Neural cell (in vitro differentiated cells): ENCODE measurements around the gene OTP. TPM values are rescaled to one million over a fixed set of nuclear protein-coding genes. Genes with fewer than 3 reads are reported as not detected.

Experiments
- H2AFZ ChIP-seq: fragments of 200-600, 300-800 bp; sonication (generic), shearing (Covaris generic); 2 replicates; pipeline ENCODE4 v1.6.0; 2014; ENCODE audit warnings: low read depth, mild to moderate bottlenecking, antibody characterized with exemption, low read length, moderate library complexity
- H3F3A ChIP-seq: fragments of 200-600 bp; shearing (Covaris generic); 2 replicates; pipeline ENCODE4 v1.6.1; 2016; ENCODE audit warnings: mild to moderate bottlenecking, moderate library complexity, mixed read lengths, antibody characterized with exemption, low read length; ENCODE audit not compliant: insufficient read depth, poor library complexity, severe bottlenecking
- H3K27ac ChIP-seq: fragments of 200-600, 300-800 bp; sonication (generic), shearing (Covaris generic); 2 replicates; pipeline ENCODE4 v1.5.1; 2014; ENCODE audit warnings: mild to moderate bottlenecking, low read length, moderate library complexity
- H3K27me3 ChIP-seq: fragments of 300-800, 200-600 bp; sonication (generic), shearing (Covaris generic); 2 replicates; pipeline ENCODE4 v1.6.0; 2014; ENCODE audit warnings: mild to moderate bottlenecking, low read depth, low read length, moderate library complexity; ENCODE audit not compliant: insufficient read depth
- H3K36me3 ChIP-seq: fragments of 300-800, 200-600 bp; sonication (generic), shearing (Covaris generic); 2 replicates; pipeline ENCODE4 v1.5.1; 2014; ENCODE audit warnings: mild to moderate bottlenecking, antibody characterized with exemption, low read length, moderate library complexity; ENCODE audit not compliant: insufficient read depth
- H3K4me2 ChIP-seq: fragments of 300-800, 200-600 bp; sonication (generic), shearing (Covaris generic); 2 replicates; pipeline ENCODE4 v1.6.0; 2014; ENCODE audit warnings: mild to moderate bottlenecking, low read length
- H3K4me3 ChIP-seq: fragments of 300-800, 200-600 bp; sonication (generic), shearing (Covaris generic); 2 replicates; pipeline ENCODE4 v1.5.1; 2014; ENCODE audit warnings: mild to moderate bottlenecking, low read length, moderate library complexity
- H3K79me2 ChIP-seq: fragments of 200-600 bp; shearing (Covaris generic); replicated peaks from 2 replicates; pipeline ENCODE4 v1.6.0; 2014; ENCODE audit warnings: mild to moderate bottlenecking, low read length, moderate library complexity; ENCODE audit not compliant: insufficient read depth
- H3K9ac ChIP-seq: fragments of 300-800, 200-600 bp; sonication (generic), shearing (Covaris generic); 2 replicates; pipeline ENCODE4 v1.6.1; 2016; ENCODE audit warnings: mild to moderate bottlenecking, low read length, mixed read lengths
- H3K9me2 ChIP-seq: fragments of 200-600 bp; shearing (Covaris generic); 2 replicates; pipeline ENCODE4 v1.6.1; 2016; ENCODE audit warnings: mild to moderate bottlenecking, low read length, mixed read lengths; ENCODE audit not compliant: insufficient read depth
- H3K9me3 ChIP-seq: fragments of 200-600, 300-800 bp; sonication (generic), shearing (Covaris generic); 2 replicates; pipeline ENCODE4 v1.6.1; 2016; ENCODE audit warnings: mild to moderate bottlenecking, mixed run types, low read length, moderate library complexity, mixed read lengths
- H4K20me1 ChIP-seq: fragments of 200-600 bp; shearing (Covaris generic); 2 replicates; pipeline ENCODE4 v1.6.1; 2016; ENCODE audit warnings: mild to moderate bottlenecking, mixed run types; ENCODE audit not compliant: insufficient read depth
- EP300 ChIP-seq: fragments of 450-650 bp; conservative IDR thresholded peaks from 2 replicates; pipeline ENCODE4 v1.6.1; 2014; ENCODE audit warnings: antibody characterized with exemption, mild to moderate bottlenecking, moderate library complexity; ENCODE audit not compliant: poor library complexity, severe bottlenecking
- EZH2 ChIP-seq: fragments of 200-600, 300-800 bp; shearing (Covaris generic), sonication (generic); IDR thresholded peaks from 2 replicates; pipeline ENCODE4 v1.6.1; 2014; ENCODE audit warnings: antibody characterized with exemption, low read length, borderline replicate concordance, mild to moderate bottlenecking; ENCODE audit not compliant: insufficient read depth, poor library complexity, severe bottlenecking
- MXI1 ChIP-seq: fragments of 450-650 bp; conservative IDR thresholded peaks from 2 replicates; pipeline ENCODE4 v1.6.1; 2014; ENCODE audit warnings: antibody characterized with exemption, mild to moderate bottlenecking; ENCODE audit not compliant: poor library complexity, severe bottlenecking
- POLR2AphosphoS5 ChIP-seq: IDR thresholded peaks from 2 replicates; pipeline ENCODE4 v1.6.1; 2012
- RAD21 ChIP-seq: fragments of 450-650 bp; conservative IDR thresholded peaks from 2 replicates; pipeline ENCODE4 v1.6.1; 2014; ENCODE audit warnings: antibody characterized with exemption, mild to moderate bottlenecking, moderate library complexity
- SMC3 ChIP-seq: fragments of 450-650 bp; conservative IDR thresholded peaks from 2 replicates; pipeline ENCODE4 v1.6.1; 2014; ENCODE audit warnings: antibody characterized with exemption, mild to moderate bottlenecking, moderate library complexity; ENCODE audit not compliant: poor library complexity
- TAF1 ChIP-seq: IDR thresholded peaks from 2 replicates; pipeline ENCODE4 v1.6.1; 2012; ENCODE audit warnings: low read depth
- polyA plus RNA-seq: library from polyadenylated mRNA; depleted of rRNA; stranded (reverse); fragments of >200 nt; gene quantifications from 2 replicates; pipeline ENCODE4 v1.2.3, GENCODE V29; 2014
- TF ChIP-seq, protein P1 (sequence below): fragments of 450-650 bp; IDR thresholded peaks from 2 replicates; pipeline ENCODE4 v1.5.1; 2014; ENCODE audit warnings: antibody characterized with exemption, mild to moderate bottlenecking, moderate library complexity; ENCODE audit not compliant: poor library complexity, severe bottlenecking
- TF ChIP-seq, protein P2 (sequence below): IDR thresholded peaks from 2 replicates; pipeline ENCODE4 v1.6.1; 2012; ENCODE audit warnings: borderline replicate concordance

Gene OTP
- polyA plus RNA-seq, 1 donor from 2014 or later, result not detected

DNA sequence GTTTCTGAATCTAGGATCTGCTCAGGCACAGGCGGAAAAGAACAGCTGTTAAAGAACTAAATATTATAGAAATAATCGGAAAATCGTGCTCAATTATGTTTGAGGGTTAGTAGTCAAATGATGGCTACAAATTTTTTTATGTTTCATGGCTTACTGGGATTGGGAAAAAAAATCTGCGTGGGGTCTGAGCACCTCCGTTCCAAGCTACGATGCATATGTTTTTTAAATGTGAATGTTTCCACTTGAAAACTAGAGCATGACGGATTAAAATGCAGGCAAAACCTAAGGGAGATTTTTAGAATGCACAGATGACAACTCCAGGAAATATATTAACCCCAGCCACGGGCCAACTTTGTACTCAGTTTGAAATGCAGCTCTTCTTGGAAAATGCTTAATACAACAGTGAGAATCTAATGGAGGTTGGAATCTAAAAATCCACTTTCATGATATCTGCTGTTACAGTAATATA, 5.3 kb downstream of the OTP start:
- Histone ChIP-seq H3K9me3 (no peaks in the 10 kb centered on the region), H3K27me3 (peaks cover 100% of the 10 kb centered on the region), H4K20me1 (no peaks in the 10 kb centered on the region), H3F3A (no peaks in the 10 kb centered on the region), H3K27ac (no peak overlapping the region), H3K9me2 (no peaks in the 10 kb centered on the region), H3K9ac (no peak overlapping the region), H3K4me2 (no peak overlapping the region), H2AFZ (no peak overlapping the region), H3K4me3 (no peak overlapping the region), H3K79me2 (no peaks in the 10 kb centered on the region), H3K36me3 (no peaks in the 10 kb centered on the region)
- TF ChIP-seq POLR2AphosphoS5 (peak; percentile 9), EP300 (no peak)

DNA sequence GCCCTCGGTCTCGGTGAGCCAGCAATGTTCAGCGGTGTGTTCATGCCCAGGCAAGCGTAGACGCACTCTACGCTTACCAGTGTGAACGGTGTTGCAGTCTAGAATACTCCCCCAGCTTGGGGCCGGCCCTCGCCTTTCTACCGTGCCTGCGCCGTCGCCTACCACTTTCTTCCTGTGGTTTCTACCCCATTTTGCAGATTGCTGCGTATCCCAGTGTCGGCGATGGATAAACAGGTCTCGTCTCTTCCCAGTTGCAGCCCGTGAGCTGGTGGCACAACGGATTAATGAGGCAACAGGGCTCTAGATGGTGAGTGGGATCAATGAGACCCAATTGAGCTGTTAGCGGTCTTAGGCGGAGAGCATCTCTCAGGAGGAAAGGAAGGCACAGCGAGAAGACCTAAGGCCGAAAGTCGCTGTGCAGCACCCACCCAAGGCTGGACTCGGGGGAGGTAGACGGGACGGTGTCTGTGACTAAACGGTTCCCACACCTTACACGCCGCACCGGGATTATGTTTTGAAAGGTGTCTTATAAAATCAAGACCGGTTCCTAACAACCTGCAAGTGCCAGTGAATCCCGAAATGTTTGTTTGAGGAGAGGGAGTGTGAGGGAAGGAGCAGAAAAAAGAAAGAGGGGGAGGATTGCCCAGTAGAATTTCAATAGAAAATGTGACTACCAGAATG, 5.8 kb downstream of the OTP start:
- H3K27ac ChIP-seq, result no peak overlapping the region
- peaks cover 100% of the 10 kb centered on the region for H3K27me3 ChIP-seq

DNA sequence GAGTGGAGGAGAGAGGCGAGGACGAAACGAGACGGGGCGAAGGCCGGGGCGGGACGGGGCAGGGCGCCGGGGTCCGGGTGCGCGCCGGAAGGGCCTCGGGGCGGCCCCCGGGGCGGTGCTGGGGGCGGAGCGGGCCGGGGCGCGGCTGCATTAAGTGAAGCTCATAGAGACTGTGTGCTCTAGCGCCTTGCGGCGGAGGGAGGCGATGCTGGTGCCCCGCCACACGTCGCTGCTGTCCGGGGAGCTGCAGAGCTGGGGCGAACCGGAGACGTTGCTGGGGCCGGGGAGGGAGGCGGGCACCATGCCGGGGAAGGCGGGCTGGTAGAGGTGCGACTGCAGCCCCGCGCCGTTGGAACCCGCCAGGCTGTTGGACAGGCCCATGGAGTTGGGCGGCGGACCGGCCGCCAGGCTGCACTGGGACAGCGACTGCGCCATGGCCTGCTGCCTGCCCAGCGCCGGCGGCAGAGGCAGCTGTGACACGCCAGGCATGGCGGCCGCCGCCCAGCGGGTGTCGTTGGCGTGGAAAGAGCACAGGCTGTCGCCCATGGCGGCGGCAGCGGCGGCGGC, 8.3 kb downstream of the OTP start:
- Histone ChIP-seq H3K27ac (no peak overlapping the region), H3K9ac (no peak overlapping the region), H3K9me3 (no peaks in the 10 kb centered on the region), H3K27me3 (peaks cover 100% of the 10 kb centered on the region), H3K4me2 (no peak overlapping the region), H3F3A (no peaks in the 10 kb centered on the region), H3K79me2 (no peaks in the 10 kb centered on the region), H3K4me3 (peak overlapping the region; percentile 53), H4K20me1 (no peaks in the 10 kb centered on the region), H2AFZ (no peak overlapping the region), H3K9me2 (no peaks in the 10 kb centered on the region), H3K36me3 (no peaks in the 10 kb centered on the region)
- TF ChIP-seq POLR2AphosphoS5 (no peak), SMC3 (no peak), MXI1 (no peak), TAF1 (no peak), EP300 (no peak), RAD21 (no peak), EZH2 (peak; percentile 97)
- TF ChIP-seq, protein P1, sequence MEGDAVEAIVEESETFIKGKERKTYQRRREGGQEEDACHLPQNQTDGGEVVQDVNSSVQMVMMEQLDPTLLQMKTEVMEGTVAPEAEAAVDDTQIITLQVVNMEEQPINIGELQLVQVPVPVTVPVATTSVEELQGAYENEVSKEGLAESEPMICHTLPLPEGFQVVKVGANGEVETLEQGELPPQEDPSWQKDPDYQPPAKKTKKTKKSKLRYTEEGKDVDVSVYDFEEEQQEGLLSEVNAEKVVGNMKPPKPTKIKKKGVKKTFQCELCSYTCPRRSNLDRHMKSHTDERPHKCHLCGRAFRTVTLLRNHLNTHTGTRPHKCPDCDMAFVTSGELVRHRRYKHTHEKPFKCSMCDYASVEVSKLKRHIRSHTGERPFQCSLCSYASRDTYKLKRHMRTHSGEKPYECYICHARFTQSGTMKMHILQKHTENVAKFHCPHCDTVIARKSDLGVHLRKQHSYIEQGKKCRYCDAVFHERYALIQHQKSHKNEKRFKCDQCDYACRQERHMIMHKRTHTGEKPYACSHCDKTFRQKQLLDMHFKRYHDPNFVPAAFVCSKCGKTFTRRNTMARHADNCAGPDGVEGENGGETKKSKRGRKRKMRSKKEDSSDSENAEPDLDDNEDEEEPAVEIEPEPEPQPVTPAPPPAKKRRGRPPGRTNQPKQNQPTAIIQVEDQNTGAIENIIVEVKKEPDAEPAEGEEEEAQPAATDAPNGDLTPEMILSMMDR, result peak; percentile 10
- TF ChIP-seq, protein P2, sequence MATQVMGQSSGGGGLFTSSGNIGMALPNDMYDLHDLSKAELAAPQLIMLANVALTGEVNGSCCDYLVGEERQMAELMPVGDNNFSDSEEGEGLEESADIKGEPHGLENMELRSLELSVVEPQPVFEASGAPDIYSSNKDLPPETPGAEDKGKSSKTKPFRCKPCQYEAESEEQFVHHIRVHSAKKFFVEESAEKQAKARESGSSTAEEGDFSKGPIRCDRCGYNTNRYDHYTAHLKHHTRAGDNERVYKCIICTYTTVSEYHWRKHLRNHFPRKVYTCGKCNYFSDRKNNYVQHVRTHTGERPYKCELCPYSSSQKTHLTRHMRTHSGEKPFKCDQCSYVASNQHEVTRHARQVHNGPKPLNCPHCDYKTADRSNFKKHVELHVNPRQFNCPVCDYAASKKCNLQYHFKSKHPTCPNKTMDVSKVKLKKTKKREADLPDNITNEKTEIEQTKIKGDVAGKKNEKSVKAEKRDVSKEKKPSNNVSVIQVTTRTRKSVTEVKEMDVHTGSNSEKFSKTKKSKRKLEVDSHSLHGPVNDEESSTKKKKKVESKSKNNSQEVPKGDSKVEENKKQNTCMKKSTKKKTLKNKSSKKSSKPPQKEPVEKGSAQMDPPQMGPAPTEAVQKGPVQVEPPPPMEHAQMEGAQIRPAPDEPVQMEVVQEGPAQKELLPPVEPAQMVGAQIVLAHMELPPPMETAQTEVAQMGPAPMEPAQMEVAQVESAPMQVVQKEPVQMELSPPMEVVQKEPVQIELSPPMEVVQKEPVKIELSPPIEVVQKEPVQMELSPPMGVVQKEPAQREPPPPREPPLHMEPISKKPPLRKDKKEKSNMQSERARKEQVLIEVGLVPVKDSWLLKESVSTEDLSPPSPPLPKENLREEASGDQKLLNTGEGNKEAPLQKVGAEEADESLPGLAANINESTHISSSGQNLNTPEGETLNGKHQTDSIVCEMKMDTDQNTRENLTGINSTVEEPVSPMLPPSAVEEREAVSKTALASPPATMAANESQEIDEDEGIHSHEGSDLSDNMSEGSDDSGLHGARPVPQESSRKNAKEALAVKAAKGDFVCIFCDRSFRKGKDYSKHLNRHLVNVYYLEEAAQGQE, result no peak

More for the DNA sequence above, 5.8 kb downstream of the OTP start:
- H3F3A ChIP-seq, result no peaks in the 10 kb centered on the region
- H3K4me3 ChIP-seq, result no peak overlapping the region
- no peaks in the 10 kb centered on the region for H4K20me1 ChIP-seq
- no peak overlapping the region for H3K4me2 ChIP-seq
- no peaks in the 10 kb centered on the region for H3K36me3 ChIP-seq
- no peak overlapping the region for H3K9ac ChIP-seq
- H2AFZ ChIP-seq, result no peak overlapping the region
- H3K9me2 ChIP-seq, result no peaks in the 10 kb centered on the region
- H3K9me3 ChIP-seq, result no peaks in the 10 kb centered on the region
- no peak for TF ChIP-seq MXI1
- TF ChIP-seq POLR2AphosphoS5, result peak; percentile 63
- TF ChIP-seq RAD21, result no peak
- no peak for TF ChIP-seq EP300
- TF ChIP-seq, protein P2, result no peak
- no peaks in the 10 kb centered on the region for H3K79me2 ChIP-seq
